Measurements from ENCODE around the gene RNF175.
A peak's percentile ranks its signal among the peaks of the same experiment; 100 is the strongest.

The RNF175 gene

DNA sequence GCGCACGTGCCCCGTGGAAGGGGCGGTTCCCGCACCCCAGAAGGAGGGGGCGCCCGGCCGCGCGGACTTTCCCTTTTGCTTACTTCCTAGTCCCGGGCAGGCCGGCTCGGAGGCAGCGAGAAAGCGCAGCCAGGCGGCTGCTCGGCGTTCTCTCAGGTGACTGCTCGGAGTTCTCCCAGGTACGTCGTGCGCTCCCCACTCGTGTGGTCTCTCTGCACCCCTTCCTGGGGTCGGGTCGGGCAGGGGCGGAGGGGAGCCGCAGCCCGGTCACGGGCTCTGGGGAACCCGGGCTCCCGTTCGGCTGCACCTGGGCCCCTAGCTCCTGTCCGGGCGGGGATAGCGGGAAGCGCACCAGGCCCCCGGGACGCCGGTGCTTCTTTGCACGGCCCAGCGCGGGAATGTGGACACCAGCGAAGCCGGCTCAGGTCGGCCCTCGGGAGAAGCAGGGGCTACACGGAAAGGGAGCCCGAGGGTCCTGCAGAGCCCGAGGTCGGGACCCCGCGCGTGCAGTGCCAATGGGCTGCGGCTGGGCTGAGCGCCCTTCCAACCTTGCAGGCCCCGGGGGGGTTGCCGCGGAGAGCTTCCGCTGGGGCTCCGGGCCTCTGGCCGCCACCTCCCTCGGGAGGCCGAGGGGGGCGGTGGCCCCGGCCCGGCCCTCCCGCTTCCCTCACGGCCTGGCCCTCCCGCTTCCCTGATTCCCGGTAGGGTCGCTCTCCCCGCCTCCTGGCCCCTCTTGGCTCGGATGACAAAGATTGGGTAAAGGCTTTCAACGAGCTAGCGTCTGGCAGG, 75.4 kb downstream of the RNF175 start, which contains the start of gene TLR2:
Gene TLR2, plus strand, starts transcription at position 99 of the 789 bp plus-strand sequence. CDS start 18,628 bp downstream, outside the sequence.
- Histone ChIP-seq H3K27ac (ENCODE audit: insufficient read depth in 1 of 2, low read depth in 1 of 2, low read length in 2 of 2, poor library complexity in 1 of 2, severe bottlenecking in 2 of 2) (peak within 1 kb of the TSS in 1 of 2 experiments; percentile 14), H3K9me3 (ENCODE audit: control extremely low read depth in 1 of 5, control insufficient read depth in 4 of 5, insufficient read depth in 2 of 5, low read depth in 1 of 5, low read length in 4 of 5) (peaks cover 3 to 23% (median 15%) of the 10 kb centered on the region in 5 experiments), H3K27me3 (replicated peaks in 2 of 5; ENCODE audit: control insufficient read depth in 4 of 5, insufficient read depth in 5 of 5, low read length in 4 of 5) (peaks cover 2 to 24% (median 11%) of the 10 kb centered on the region in 5 experiments), H3K36me3 (ENCODE audit: control insufficient read depth in 4 of 4, insufficient read depth in 4 of 4, low read length in 3 of 4) (peaks cover 0 to 14% (median 6%) of the 10 kb centered on the region in 4 experiments), H3K4me1 (ENCODE audit: control extremely low read depth in 1 of 4, control insufficient read depth in 4 of 4, insufficient read depth in 4 of 4, low read length in 3 of 4) (peaks cover 0 to 17% (median 15%) of the 10 kb centered on the region in 4 experiments), H3K4me3 (ENCODE audit: control insufficient read depth in 1 of 7, extremely low read depth in 1 of 7, insufficient read depth in 4 of 7, low read depth in 2 of 7, low read length in 6 of 7) (peak within 1 kb of the TSS; percentile 37 to 83 (median 71))
- DNase-seq = peak; percentile 58 to 87 (median 79)
- WGBS (ENCODE audit: insufficient coverage) = 0% methylated on average over 63 of the region's 75 CpGs
- CTCF ChIA-PET = interaction anchor here (1.2 to 1.6 kb wide), 2 partner anchors 10 to 26 kb away, joined by 4 to 7 read pairs; no protein-coding TSS in a partner anchor
- POLR2A ChIA-PET = no interaction called here

DNA sequence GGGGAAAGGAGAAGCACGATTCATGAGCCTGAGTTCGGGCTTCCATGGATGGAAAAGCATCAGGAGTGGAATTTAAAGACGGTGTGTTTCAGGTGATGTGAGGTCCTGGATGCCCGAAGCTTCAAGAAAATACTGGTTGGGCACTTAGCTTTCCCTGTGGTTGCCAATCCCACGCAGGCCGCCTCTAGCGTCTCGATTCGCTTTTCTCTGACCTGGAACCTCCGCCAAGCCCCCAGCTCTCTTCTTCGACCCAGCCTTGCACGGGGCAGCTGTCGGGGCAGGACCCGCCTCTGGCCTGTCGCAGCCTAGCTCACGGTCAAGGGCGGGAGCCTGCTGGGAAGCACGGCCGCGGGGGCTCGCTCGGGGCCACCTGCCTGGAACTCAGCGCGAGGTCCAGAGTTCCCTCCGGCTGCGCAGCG, 76.1 kb downstream of the RNF175 start:
- H3K9me3 ChIP-seq (ENCODE audit: control extremely low read depth in 1 of 5, control insufficient read depth in 4 of 5, insufficient read depth in 2 of 5, low read depth in 1 of 5, low read length in 4 of 5) = peaks cover 3 to 19% (median 9%) of the 10 kb centered on the region in 5 experiments

DNA sequence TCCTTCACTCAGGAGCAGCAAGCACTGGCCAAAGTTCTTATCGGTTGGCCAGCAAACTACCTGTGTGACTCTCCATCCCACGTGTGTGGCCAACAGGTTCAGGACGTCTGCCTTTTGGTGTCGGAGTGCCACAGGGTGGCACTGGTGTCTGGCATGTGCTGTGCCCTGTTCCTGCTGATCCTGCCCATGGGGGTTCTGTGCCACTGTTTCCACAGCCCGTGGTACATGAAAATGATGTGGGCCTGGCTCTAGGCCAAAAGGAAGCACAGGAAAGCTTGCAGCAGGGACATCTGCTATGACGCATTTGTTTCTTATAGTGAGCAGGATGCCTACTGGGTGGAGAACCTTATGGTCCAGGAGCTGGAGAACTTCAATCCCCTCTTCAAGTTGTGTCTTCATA, 80.3 kb downstream of the RNF175 start:
- peaks cover 0 to 11% (median 3%) of the 10 kb centered on the region in 5 experiments for H3K9me3 ChIP-seq (ENCODE audit: control extremely low read depth in 1 of 5, control insufficient read depth in 4 of 5, insufficient read depth in 2 of 5, low read depth in 1 of 5, low read length in 4 of 5)
- H3K27ac ChIP-seq (ENCODE audit: insufficient read depth in 1 of 2, low read depth in 1 of 2, low read length in 2 of 2, poor library complexity in 1 of 2, severe bottlenecking in 2 of 2) = no peak overlapping the region
- peaks cover 2 to 17% (median 11%) of the 10 kb centered on the region in 5 experiments for H3K27me3 ChIP-seq (replicated peaks in 2 of 5; ENCODE audit: control insufficient read depth in 4 of 5, insufficient read depth in 5 of 5, low read length in 4 of 5)
- WGBS (ENCODE audit: insufficient coverage) = 90% methylated on average over 6 of the region's 6 CpGs
- H3K36me3 ChIP-seq (ENCODE audit: control insufficient read depth in 4 of 4, insufficient read depth in 4 of 4, low read length in 3 of 4) = no peaks in the 10 kb centered on the region
- CTCF ChIA-PET = interaction anchor here (1.0 to 2.0 kb wide), 3 partner anchors 10 to 51 kb away, joined by 3 to 5 read pairs (median 4); no protein-coding TSS in a partner anchor
- DNase-seq = no peak
- no peak overlapping the region for H3K4me3 ChIP-seq (ENCODE audit: control insufficient read depth in 1 of 7, extremely low read depth in 1 of 7, insufficient read depth in 4 of 7, low read depth in 2 of 7, low read length in 6 of 7)
- H3K4me1 ChIP-seq (ENCODE audit: control extremely low read depth in 1 of 4, control insufficient read depth in 4 of 4, insufficient read depth in 4 of 4, low read length in 3 of 4) = peaks cover 0 to 9% (median 8%) of the 10 kb centered on the region in 4 experiments
- POLR2A ChIA-PET = no interaction called here

More for the DNA sequence above, 76.1 kb downstream of the RNF175 start:
- 22% methylated on average over 13 of the region's 27 CpGs for WGBS (ENCODE audit: insufficient coverage)
- no peak for DNase-seq
- ChIA-PET POLR2A (no interaction called here), CTCF (interaction anchor here (1.2 to 1.6 kb wide), 2 partner anchors 10 to 26 kb away, joined by 4 to 7 read pairs; no protein-coding TSS in a partner anchor)
- Histone ChIP-seq H3K27me3 (replicated peaks in 2 of 5; ENCODE audit: control insufficient read depth in 4 of 5, insufficient read depth in 5 of 5, low read length in 4 of 5) (peaks cover 2 to 24% (median 11%) of the 10 kb centered on the region in 5 experiments), H3K4me1 (ENCODE audit: control extremely low read depth in 1 of 4, control insufficient read depth in 4 of 4, insufficient read depth in 4 of 4, low read length in 3 of 4) (peaks cover 0 to 17% (median 15%) of the 10 kb centered on the region in 4 experiments), H3K4me3 (ENCODE audit: control insufficient read depth in 1 of 7, extremely low read depth in 1 of 7, insufficient read depth in 4 of 7, low read depth in 2 of 7, low read length in 6 of 7) (peak overlapping the region; percentile 37 to 83 (median 71)), H3K36me3 (ENCODE audit: control insufficient read depth in 4 of 4, insufficient read depth in 4 of 4, low read length in 3 of 4) (peaks cover 0 to 12% (median 6%) of the 10 kb centered on the region in 4 experiments), H3K27ac (ENCODE audit: insufficient read depth in 1 of 2, low read depth in 1 of 2, low read length in 2 of 2, poor library complexity in 1 of 2, severe bottlenecking in 2 of 2) (no peak overlapping the region)

- Histone ChIP-seq H3K4me1 (ENCODE audit: control extremely low read depth in 1 of 4, control insufficient read depth in 4 of 4, insufficient read depth in 4 of 4, low read length in 3 of 4) (no peaks in the 10 kb centered on the region), H3K9me3 (ENCODE audit: control extremely low read depth in 1 of 5, control insufficient read depth in 4 of 5, insufficient read depth in 2 of 5, low read depth in 1 of 5, low read length in 4 of 5) (peaks cover 0 to 15% (median 3%) of the 10 kb centered on the region in 5 experiments), H3K36me3 (ENCODE audit: control insufficient read depth in 4 of 4, insufficient read depth in 4 of 4, low read length in 3 of 4) (no peaks in the 10 kb centered on the region), H3K4me3 (ENCODE audit: control insufficient read depth in 1 of 7, extremely low read depth in 1 of 7, insufficient read depth in 4 of 7, low read depth in 2 of 7, low read length in 6 of 7) (no peak overlapping the region), H3K27ac (ENCODE audit: insufficient read depth in 1 of 2, low read depth in 1 of 2, low read length in 2 of 2, poor library complexity in 1 of 2, severe bottlenecking in 2 of 2) (no peak overlapping the region), H3K27me3 (replicated peaks in 2 of 5; ENCODE audit: control insufficient read depth in 4 of 5, insufficient read depth in 5 of 5, low read length in 4 of 5) (peaks cover 0 to 1% (median 0%) of the 10 kb centered on the region in 5 experiments)
- ChIA-PET POLR2A (no interaction called here), CTCF (no interaction called here)
- no CpG with 5 or more reads among the region's 1 CpG for WGBS (ENCODE audit: insufficient coverage)
- DNase-seq = no peak
Observed at GRCh38 chr4:153676984-153677383, 82.8 kb downstream of the RNF175 start.

DNA sequence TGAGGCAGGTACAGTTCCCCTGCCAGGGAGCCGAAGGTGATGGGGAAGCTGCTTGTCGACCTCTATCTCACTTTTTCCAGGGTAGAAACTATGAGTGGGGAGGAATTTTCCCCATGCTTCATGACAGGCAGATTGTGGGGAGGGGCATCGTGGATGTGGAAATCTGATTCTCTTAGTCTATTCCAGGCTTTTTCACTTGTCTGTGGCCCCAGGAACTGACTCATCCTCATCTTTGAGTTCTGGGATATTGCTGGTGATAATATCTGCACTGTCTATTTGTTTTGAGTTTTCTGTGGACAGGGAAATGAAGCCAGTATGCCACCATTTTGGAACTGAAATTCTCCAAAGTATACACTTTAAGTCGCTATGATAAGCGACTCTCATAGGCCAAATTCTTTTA, 83.3 kb downstream of the RNF175 start:
- WGBS (ENCODE audit: insufficient coverage) = 100% methylated on average over 3 of the region's 5 CpGs
- CTCF ChIA-PET = no interaction called here

DNA sequence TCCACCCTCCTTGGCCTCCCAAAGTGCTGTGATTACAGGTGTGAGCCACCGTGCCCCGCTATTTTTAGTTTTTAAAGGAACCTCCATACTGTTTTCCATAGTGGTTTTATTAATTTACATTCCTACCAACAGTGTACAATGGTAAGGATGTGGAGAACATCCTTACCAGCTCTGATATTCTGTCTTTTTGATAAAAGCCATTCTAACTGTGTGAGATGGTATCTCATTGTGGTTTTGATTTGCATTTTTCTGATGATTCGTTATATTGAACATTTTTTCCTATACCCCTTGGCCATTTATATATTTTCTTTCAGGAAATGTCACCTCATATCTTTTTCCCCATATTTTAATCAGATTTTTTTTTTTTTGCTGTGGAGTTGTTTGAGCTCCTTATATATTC, 90.0 kb downstream of the RNF175 start:
- no CpG with 5 or more reads among the region's 3 CpGs for WGBS (ENCODE audit: insufficient coverage)
- no peak overlapping the region for H3K27ac ChIP-seq (ENCODE audit: insufficient read depth in 1 of 2, low read depth in 1 of 2, low read length in 2 of 2, poor library complexity in 1 of 2, severe bottlenecking in 2 of 2)
- POLR2A ChIA-PET = no interaction called here
- no peak for DNase-seq
- CTCF ChIA-PET = interaction anchor here (1.6 kb wide), 1 partner anchor 9 kb away, joined by 5 read pairs; no protein-coding TSS in a partner anchor
- no peaks in the 10 kb centered on the region for H3K36me3 ChIP-seq (ENCODE audit: control insufficient read depth in 4 of 4, insufficient read depth in 4 of 4, low read length in 3 of 4)
- no peak overlapping the region for H3K4me3 ChIP-seq (ENCODE audit: control insufficient read depth in 1 of 7, extremely low read depth in 1 of 7, insufficient read depth in 4 of 7, low read depth in 2 of 7, low read length in 6 of 7)
- no peaks in the 10 kb centered on the region for H3K4me1 ChIP-seq (ENCODE audit: control extremely low read depth in 1 of 4, control insufficient read depth in 4 of 4, insufficient read depth in 4 of 4, low read length in 3 of 4)
- H3K27me3 ChIP-seq (replicated peaks in 2 of 5; ENCODE audit: control insufficient read depth in 4 of 5, insufficient read depth in 5 of 5, low read length in 4 of 5) = no peaks in the 10 kb centered on the region
- H3K9me3 ChIP-seq (ENCODE audit: control extremely low read depth in 1 of 5, control insufficient read depth in 4 of 5, insufficient read depth in 2 of 5, low read depth in 1 of 5, low read length in 4 of 5) = peaks cover 0 to 4% (median 0%) of the 10 kb centered on the region in 5 experiments

More for the DNA sequence above, 83.3 kb downstream of the RNF175 start:
- POLR2A ChIA-PET = no interaction called here
- H3K4me1 ChIP-seq (ENCODE audit: control extremely low read depth in 1 of 4, control insufficient read depth in 4 of 4, insufficient read depth in 4 of 4, low read length in 3 of 4) = no peaks in the 10 kb centered on the region
- no peaks in the 10 kb centered on the region for H3K36me3 ChIP-seq (ENCODE audit: control insufficient read depth in 4 of 4, insufficient read depth in 4 of 4, low read length in 3 of 4)
- H3K27ac ChIP-seq (ENCODE audit: insufficient read depth in 1 of 2, low read depth in 1 of 2, low read length in 2 of 2, poor library complexity in 1 of 2, severe bottlenecking in 2 of 2) = no peak overlapping the region
- DNase-seq = no peak
- H3K9me3 ChIP-seq (ENCODE audit: control extremely low read depth in 1 of 5, control insufficient read depth in 4 of 5, insufficient read depth in 2 of 5, low read depth in 1 of 5, low read length in 4 of 5) = peaks cover 0 to 15% (median 3%) of the 10 kb centered on the region in 5 experiments
- no peak overlapping the region for H3K4me3 ChIP-seq (ENCODE audit: control insufficient read depth in 1 of 7, extremely low read depth in 1 of 7, insufficient read depth in 4 of 7, low read depth in 2 of 7, low read length in 6 of 7)
- H3K27me3 ChIP-seq (replicated peaks in 2 of 5; ENCODE audit: control insufficient read depth in 4 of 5, insufficient read depth in 5 of 5, low read length in 4 of 5) = no peaks in the 10 kb centered on the region

- Histone ChIP-seq H3K4me1 (ENCODE audit: control extremely low read depth in 1 of 4, control insufficient read depth in 4 of 4, insufficient read depth in 4 of 4, low read length in 3 of 4) (no peaks in the 10 kb centered on the region), H3K4me3 (ENCODE audit: control insufficient read depth in 1 of 7, extremely low read depth in 1 of 7, insufficient read depth in 4 of 7, low read depth in 2 of 7, low read length in 6 of 7) (no peak overlapping the region), H3K27ac (ENCODE audit: insufficient read depth in 1 of 2, low read depth in 1 of 2, low read length in 2 of 2, poor library complexity in 1 of 2, severe bottlenecking in 2 of 2) (no peak overlapping the region), H3K27me3 (replicated peaks in 2 of 5; ENCODE audit: control insufficient read depth in 4 of 5, insufficient read depth in 5 of 5, low read length in 4 of 5) (no peaks in the 10 kb centered on the region), H3K36me3 (ENCODE audit: control insufficient read depth in 4 of 4, insufficient read depth in 4 of 4, low read length in 3 of 4) (no peaks in the 10 kb centered on the region), H3K9me3 (ENCODE audit: control extremely low read depth in 1 of 5, control insufficient read depth in 4 of 5, insufficient read depth in 2 of 5, low read depth in 1 of 5, low read length in 4 of 5) (no peaks in the 10 kb centered on the region)
- CTCF ChIA-PET = no interaction called here
- WGBS (ENCODE audit: insufficient coverage) = 100% methylated on average over 2 of the region's 2 CpGs
- POLR2A ChIA-PET = no interaction called here
- no peak for DNase-seq
Observed at GRCh38 chr4:153668647-153669046, 91.2 kb downstream of the RNF175 start.
